B cell (primary cell): ENCODE results near the gene CBX8. TPM values are rescaled to one million over a fixed set of nuclear protein-coding genes. Genes with fewer than 3 reads are reported as not detected.

Experiments
- ATAC-seq: fragments of 200-7000 bp; cut with Tn5 transposase; one replicate; pipeline ENCODE4 v1.10.0; 2021; ENCODE audit warnings: low read depth, mild to moderate bottlenecking, moderate number of reproducible peaks, moderate library complexity
- CTCF ChIA-PET: fragments of 350-600 bp; sonication (Branson Sonifier 250); formaldehyde crosslinking; loops from one replicate; lab custom pipeline; 2021; ENCODE audit warnings: antibody characterized with exemption, inconsistent platforms; lab: Charles Lee
- POLR2A ChIA-PET: fragments of 350-600 bp; sonication (Branson Sonifier 250); formaldehyde crosslinking; loops from one replicate; lab custom pipeline; 2021; ENCODE audit warnings: antibody characterized with exemption; lab: Charles Lee
- DNase-seq: peaks from one replicate; pipeline ENCODE4 v3.0.0; 2013
- H2AFZ ChIP-seq: 2 replicates; pipeline ENCODE4 v1.6.1; 2012; ENCODE audit warnings: mild to moderate bottlenecking, low read depth, low read length; ENCODE audit not compliant: insufficient read depth, poor library complexity, severe bottlenecking
- H3K27ac ChIP-seq, 2 donors: 1 replicate in 1 of 2; 2 replicates in 1 of 2; pipeline ENCODE4 v1.5.1; 2012 to 2013; ENCODE audit warnings: low read length in 2 of 2, mild to moderate bottlenecking in 2 of 2, moderate library complexity in 1 of 2
- H3K27me3 ChIP-seq, 4 experiments: fragments of 200-600 bp in 1 of 4; sonication (generic) in 1 of 4; replicated peaks in 1 of 4; 1 replicate in 2 of 4; 2 replicates in 2 of 4; pipeline versions ENCODE4 v1.6.1 to v1.7.0; 2013 to 2016; ENCODE audit warnings: low read length in 3 of 4, mild to moderate bottlenecking in 2 of 4, mixed read lengths in 1 of 4, moderate library complexity in 1 of 4; ENCODE audit not compliant: insufficient read depth in 4 of 4, control insufficient read depth in 3 of 4; ENCODE audit errors: control extremely low read depth in 1 of 4
- H3K36me3 ChIP-seq, 2 experiments: replicated peaks in 1 of 2; 1 replicate in 1 of 2; 2 replicates in 1 of 2; pipeline versions ENCODE4 v1.6.1 to v1.7.1; 2013; ENCODE audit warnings: low read length in 1 of 2; ENCODE audit not compliant: insufficient read depth in 2 of 2, control insufficient read depth in 1 of 2; ENCODE audit errors: control extremely low read depth in 1 of 2, extremely low read depth in 1 of 2
- H3K4me1 ChIP-seq, 2 donors: fragments of 200-600 bp in 1 of 2; sonication (generic) in 1 of 2; 1 replicate in 1 of 2; 2 replicates in 1 of 2; pipeline versions ENCODE4 v1.5.1 to v1.6.1; 2013 to 2017; ENCODE audit warnings: low read length in 2 of 2; ENCODE audit not compliant: control insufficient read depth in 2 of 2, insufficient read depth in 2 of 2
- H3K4me2 ChIP-seq: replicated peaks from 2 replicates; pipeline ENCODE3; 2012; ENCODE audit warnings: mild to moderate bottlenecking, low read depth, low read length; ENCODE audit not compliant: poor library complexity, severe bottlenecking
- H3K4me3 ChIP-seq, 5 experiments: fragments of 200-600 bp in 1 of 5; sonication (generic) in 1 of 5; 1 replicate in 3 of 5; 2 replicates in 2 of 5; pipeline versions ENCODE4 v1.5.1 to v1.7.0; 2011 to 2016; ENCODE audit warnings: low read length in 4 of 5, mild to moderate bottlenecking in 4 of 5, low read depth in 2 of 5, control low read depth in 1 of 5, moderate library complexity in 1 of 5; ENCODE audit not compliant: insufficient read depth in 1 of 5; ENCODE audit errors: control extremely low read depth in 1 of 5, extremely low read depth in 1 of 5
- H3K79me2 ChIP-seq: fragments of 200-600 bp; sonication (generic); one replicate; pipeline ENCODE4 v1.6.0; 2016; ENCODE audit warnings: low read length; ENCODE audit not compliant: control insufficient read depth, insufficient read depth
- H3K9ac ChIP-seq: fragments of 200-600 bp; sonication (generic); 2 replicates; pipeline ENCODE4 v1.6.1; 2017; ENCODE audit warnings: mild to moderate bottlenecking, low read length, moderate library complexity
- H3K9me3 ChIP-seq, 3 donors: one replicate each; pipeline versions ENCODE4 v1.6.1 to v1.7.1; 2013; ENCODE audit warnings: low read length in 2 of 3; ENCODE audit not compliant: control insufficient read depth in 2 of 3, insufficient read depth in 1 of 3; ENCODE audit errors: control extremely low read depth in 1 of 3
- H4K20me1 ChIP-seq: 2 replicates; pipeline ENCODE4 v1.6.0; 2012; ENCODE audit warnings: mild to moderate bottlenecking, low read length; ENCODE audit not compliant: insufficient read depth, control insufficient read depth, poor library complexity, severe bottlenecking
- H3K27ac Mint-ChIP-seq: one replicate; pipeline ENCODE4 v1.8.0; 2021; ENCODE audit warnings: mixed read lengths
- H3K27me3 Mint-ChIP-seq: one replicate; pipeline ENCODE4 v1.8.0; 2021; ENCODE audit warnings: mixed read lengths
- H3K4me1 Mint-ChIP-seq: one replicate; pipeline ENCODE4 v1.8.0; 2021; ENCODE audit warnings: mixed read lengths
- H3K4me3 Mint-ChIP-seq: one replicate; pipeline ENCODE4 v1.8.0; 2021; ENCODE audit warnings: mixed read lengths
- H3K9me3 Mint-ChIP-seq: one replicate; pipeline ENCODE4 v1.8.0; 2022; ENCODE audit warnings: mixed read lengths; ENCODE audit not compliant: insufficient read depth
- EZH2 ChIP-seq: IDR thresholded peaks from 2 replicates; pipeline ENCODE4 v1.6.1; 2012; ENCODE audit warnings: borderline replicate concordance, low read depth, mild to moderate bottlenecking, moderate library complexity, low read length; ENCODE audit not compliant: insufficient read depth, poor library complexity, severe bottlenecking
- WGBS: methylation state at CpG from one replicate; pipeline ENCODE4 v1.1.5; 2013; ENCODE audit warnings: missing lambda C conversion rate; ENCODE audit not compliant: insufficient coverage; 5-methylcytosine and 5-hydroxymethylcytosine counted together
- intact Hi-C: fragments of 100-400 bp; cut with micrococcal nuclease; formaldehyde crosslinking; loops from one replicate; pipeline ENCODE4 v1.10.0; 2022
- polyA plus RNA-seq: library from polyadenylated mRNA; depleted of rRNA; stranded (reverse); fragments of >200 nt; gene quantifications from 2 replicates; pipeline ENCODE4 v1.2.3, GENCODE V29; 2012
- total RNA-seq, 2 donors: library from RNA; stranded (reverse); fragments of 120-200 nt in 1 of 2; gene quantifications; 1 replicate in 1 of 2; 2 replicates in 1 of 2; pipeline versions ENCODE4 v1.2.3 to v1.2.4, GENCODE V29; 2013 to 2022
- TF ChIP-seq, protein P1 (sequence below): fragments of 200-600 bp; IDR thresholded peaks from one replicate; pipeline ENCODE4 v1.8.0; 2022; ENCODE audit warnings: antibody characterized with exemption, mild to moderate bottlenecking

Gene CBX8
- total and polyA plus RNA-seq, 2 donors (not counting 1 experiment from before 2014, with no cell fraction given): 0.31 to 6.8 TPM

GRCh38 chr17:79818026-79818758, 21.3 kb upstream of the CBX8 start:
- H3K9ac ChIP-seq: no peak overlapping the region
- H3K9me3 ChIP-seq: peaks cover 0 to 15% (median 0%) of the 10 kb centered on the region in 3 donors
- H4K20me1 ChIP-seq: peaks cover 17% of the 10 kb centered on the region
- ATAC-seq: no peak
- CTCF ChIA-PET: interaction anchor here (1.1 to 1.7 kb wide), 5 partner anchors 15 to 73 kb away, joined by 3 to 5 read pairs (median 4); no protein-coding TSS in a partner anchor
- POLR2A ChIA-PET: interaction anchor here (0.7 to 1.8 kb wide), 2 partner anchors 21 to 36 kb away, joined by 3 to 5 read pairs; partner anchors contain the start of gene CBX4
- Mint-ChIP-seq H3K4me3 (no peak overlapping the region), H3K27me3 (peaks cover 52% of the 10 kb centered on the region), H3K4me1 (peaks cover 10% of the 10 kb centered on the region), H3K9me3 (no peaks in the 10 kb centered on the region), H3K27ac (no peak overlapping the region)
- no peaks in the 10 kb centered on the region for H3K36me3 ChIP-seq
- H3K27ac ChIP-seq: no peak overlapping the region
- peaks cover 0 to 51% (median 26%) of the 10 kb centered on the region in 4 experiments for H3K27me3 ChIP-seq
- no peak for TF ChIP-seq EZH2
- TF ChIP-seq, protein P1, sequence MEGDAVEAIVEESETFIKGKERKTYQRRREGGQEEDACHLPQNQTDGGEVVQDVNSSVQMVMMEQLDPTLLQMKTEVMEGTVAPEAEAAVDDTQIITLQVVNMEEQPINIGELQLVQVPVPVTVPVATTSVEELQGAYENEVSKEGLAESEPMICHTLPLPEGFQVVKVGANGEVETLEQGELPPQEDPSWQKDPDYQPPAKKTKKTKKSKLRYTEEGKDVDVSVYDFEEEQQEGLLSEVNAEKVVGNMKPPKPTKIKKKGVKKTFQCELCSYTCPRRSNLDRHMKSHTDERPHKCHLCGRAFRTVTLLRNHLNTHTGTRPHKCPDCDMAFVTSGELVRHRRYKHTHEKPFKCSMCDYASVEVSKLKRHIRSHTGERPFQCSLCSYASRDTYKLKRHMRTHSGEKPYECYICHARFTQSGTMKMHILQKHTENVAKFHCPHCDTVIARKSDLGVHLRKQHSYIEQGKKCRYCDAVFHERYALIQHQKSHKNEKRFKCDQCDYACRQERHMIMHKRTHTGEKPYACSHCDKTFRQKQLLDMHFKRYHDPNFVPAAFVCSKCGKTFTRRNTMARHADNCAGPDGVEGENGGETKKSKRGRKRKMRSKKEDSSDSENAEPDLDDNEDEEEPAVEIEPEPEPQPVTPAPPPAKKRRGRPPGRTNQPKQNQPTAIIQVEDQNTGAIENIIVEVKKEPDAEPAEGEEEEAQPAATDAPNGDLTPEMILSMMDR: no peak
- H3K4me2 ChIP-seq: no peak overlapping the region
- H3K4me3 ChIP-seq: no peak overlapping the region
- 92% methylated on average over 9 of the region's 12 CpGs for WGBS
- intact Hi-C loops: no loop called here
- H3K4me1 ChIP-seq: peaks cover 20 to 21% of the 10 kb centered on the region in 2 donors
- no peak for DNase-seq
- no peaks in the 10 kb centered on the region for H3K79me2 ChIP-seq
- no peak overlapping the region for H2AFZ ChIP-seq
